GM12872 (cell line): ENCODE results near the gene THAP5.

ENCODE experiments used
- TF ChIP-seq, protein P1 (sequence below): IDR thresholded peaks from 3 replicates; pipeline ENCODE4 v1.5.1; 2011; ENCODE audit warnings: low read depth, mild to moderate bottlenecking, low read length, moderate library complexity; ENCODE audit not compliant: insufficient read depth

Gene THAP5

GRCh38 chr7:108581655-108582491 is 12.4 kb upstream of the THAP5 start:
- TF ChIP-seq, protein P1, sequence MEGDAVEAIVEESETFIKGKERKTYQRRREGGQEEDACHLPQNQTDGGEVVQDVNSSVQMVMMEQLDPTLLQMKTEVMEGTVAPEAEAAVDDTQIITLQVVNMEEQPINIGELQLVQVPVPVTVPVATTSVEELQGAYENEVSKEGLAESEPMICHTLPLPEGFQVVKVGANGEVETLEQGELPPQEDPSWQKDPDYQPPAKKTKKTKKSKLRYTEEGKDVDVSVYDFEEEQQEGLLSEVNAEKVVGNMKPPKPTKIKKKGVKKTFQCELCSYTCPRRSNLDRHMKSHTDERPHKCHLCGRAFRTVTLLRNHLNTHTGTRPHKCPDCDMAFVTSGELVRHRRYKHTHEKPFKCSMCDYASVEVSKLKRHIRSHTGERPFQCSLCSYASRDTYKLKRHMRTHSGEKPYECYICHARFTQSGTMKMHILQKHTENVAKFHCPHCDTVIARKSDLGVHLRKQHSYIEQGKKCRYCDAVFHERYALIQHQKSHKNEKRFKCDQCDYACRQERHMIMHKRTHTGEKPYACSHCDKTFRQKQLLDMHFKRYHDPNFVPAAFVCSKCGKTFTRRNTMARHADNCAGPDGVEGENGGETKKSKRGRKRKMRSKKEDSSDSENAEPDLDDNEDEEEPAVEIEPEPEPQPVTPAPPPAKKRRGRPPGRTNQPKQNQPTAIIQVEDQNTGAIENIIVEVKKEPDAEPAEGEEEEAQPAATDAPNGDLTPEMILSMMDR = no peak

GRCh38 chr7:108580298-108580697 is 10.8 kb upstream of the THAP5 start:
- TF ChIP-seq, protein P1 = no peak

DNA sequence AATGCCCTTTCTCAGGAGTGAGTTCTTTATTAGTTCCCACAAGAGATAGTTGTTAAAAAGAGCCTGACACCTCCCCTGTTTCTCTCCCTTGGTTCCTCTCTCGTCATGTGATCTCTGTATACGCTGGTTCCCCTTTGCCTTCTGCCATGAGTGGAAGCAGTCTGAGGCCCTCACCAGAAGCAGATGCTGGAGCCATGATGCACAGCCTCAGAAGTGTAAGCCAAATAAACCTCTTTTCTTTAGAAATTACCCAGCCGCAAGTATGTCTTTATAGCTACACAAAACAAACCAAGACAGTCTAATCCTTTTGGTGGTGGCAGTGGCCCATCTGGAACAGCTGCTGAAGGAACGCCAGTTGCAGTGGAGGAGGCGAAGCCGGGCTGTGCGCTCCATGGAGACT is 9.4 kb upstream of the THAP5 start:
- TF ChIP-seq, protein P1 = no peak

DNA sequence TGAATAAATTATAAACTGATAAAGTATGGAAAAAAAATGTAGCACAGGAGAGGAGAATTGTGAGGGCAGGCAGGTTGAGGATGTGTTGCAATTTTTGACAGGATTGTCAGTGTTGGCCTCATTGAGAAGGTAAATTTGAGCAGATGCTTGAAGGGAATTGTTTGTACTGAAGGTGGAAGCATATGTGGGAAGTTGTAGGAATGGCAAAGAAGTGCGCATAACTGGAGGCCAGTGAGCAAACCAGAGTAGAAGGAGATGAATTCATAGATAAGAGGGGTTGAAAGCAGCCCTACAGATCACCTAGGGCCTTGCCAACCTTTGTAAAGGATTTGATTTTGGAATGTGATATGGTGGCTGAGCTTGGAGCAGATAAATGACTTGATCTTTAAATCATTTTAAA is 6.6 kb upstream of the THAP5 start:
- TF ChIP-seq, protein P1 = no peak

GRCh38 chr7:108575156-108575555 is 5.7 kb upstream of the THAP5 start:
- TF ChIP-seq, protein P1 = no peak

- TF ChIP-seq, protein P1 = no peak
Observed at GRCh38 chr7:108572480-108572879, 3.0 kb upstream of the THAP5 start.

DNA sequence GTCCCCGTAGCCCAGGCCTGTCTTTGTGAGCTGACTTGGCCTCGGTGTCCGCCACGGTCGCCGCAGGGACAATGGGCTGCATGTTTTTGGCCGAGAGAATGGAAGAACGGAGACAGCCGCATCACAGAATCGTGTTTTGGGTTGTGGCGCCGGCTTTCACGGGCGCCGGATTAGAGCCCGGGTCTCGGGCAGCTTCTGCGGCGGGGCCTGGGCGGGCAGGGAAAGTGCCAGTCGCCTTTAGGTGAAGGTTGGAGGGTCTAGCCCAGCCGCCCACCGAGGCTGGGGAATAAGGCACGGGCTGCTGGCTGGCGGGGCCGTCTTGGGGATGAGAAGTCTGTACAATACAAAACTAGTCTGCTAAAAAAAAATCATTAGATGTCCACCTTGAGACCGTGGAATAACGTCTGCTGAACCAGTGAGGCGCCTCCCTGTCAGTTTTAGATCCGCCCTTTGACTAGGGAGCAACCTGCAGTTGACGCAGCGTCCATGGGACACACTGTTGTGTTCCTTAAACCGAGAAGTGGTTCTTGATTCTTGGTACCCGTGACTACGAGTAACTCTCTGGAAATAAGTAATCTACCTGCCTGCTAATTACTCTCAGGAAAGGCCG is 745 bp upstream of the THAP5 start:
- TF ChIP-seq, protein P1 = no peak
